Lower lobe of right lung (tissue), 2 donors: ENCODE measurements around the gene RNF166. TPM values are rescaled to one million over a fixed set of nuclear protein-coding genes. Genes with fewer than 3 reads are reported as not detected.

Source experiments
- ATAC-seq, 2 donors: fragments of 200-7000 bp; cut with Tn5 transposase; one replicate each; pipeline ENCODE4 v1.9.1; 2020 to 2022; ENCODE audit warnings: mild to moderate bottlenecking in 2 of 2, moderate library complexity in 2 of 2
- DNase-seq: peaks from one replicate; pipeline ENCODE4 v3.0.0-alpha.2; 2020
- H3K27ac ChIP-seq: fragments of 200-600 bp; one replicate; pipeline ENCODE4 v1.8.0; 2022
- H3K27me3 ChIP-seq: fragments of 200-600 bp; one replicate; pipeline ENCODE4 v1.8.0; 2022; ENCODE audit warnings: low read depth
- H3K36me3 ChIP-seq: fragments of 200-600 bp; one replicate; pipeline ENCODE4 v1.8.0; 2022; ENCODE audit warnings: mild to moderate bottlenecking
- H3K4me1 ChIP-seq: fragments of 200-600 bp; one replicate; pipeline ENCODE4 v1.8.0; 2022
- H3K4me3 ChIP-seq: fragments of 200-600 bp; one replicate; pipeline ENCODE4 v1.8.0; 2022; ENCODE audit warnings: mild to moderate bottlenecking
- H3K9me3 ChIP-seq: fragments of 200-600 bp; one replicate; pipeline ENCODE4 v1.8.0; 2022
- intact Hi-C: fragments of 100-400 bp; cut with DNase I; formaldehyde crosslinking; loops from one replicate; pipeline ENCODE4 v1.11.0; 2022
- total RNA-seq: library from RNA; stranded (reverse); fragmentation: NEBNext Ultra II Directional; extraction: Animal tissue kit (Norgen Biotek cat#: 25700); gene quantifications from one replicate; pipeline ENCODE4 v1.2.1, GENCODE V29; 2021
- TF ChIP-seq, protein P1 (sequence below): fragments of 200-600 bp; IDR thresholded peaks from one replicate; pipeline ENCODE4 v1.8.0; 2022; ENCODE audit warnings: antibody characterized with exemption, mild to moderate bottlenecking
- donor health status: DM: no; HTN: yes; CAD: no; lungs with severe emphysema.

The RNF166 gene
- total RNA-seq, 1 donor from 2014 or later = 61.9 TPM

GRCh38 chr16:88746506-88746905 lies 40.3 kb upstream of the RNF166 start:
- ATAC-seq (no peak), DNase-seq (no peak)
- no peak overlapping the region for H3K27ac ChIP-seq
- TF ChIP-seq, protein P1, sequence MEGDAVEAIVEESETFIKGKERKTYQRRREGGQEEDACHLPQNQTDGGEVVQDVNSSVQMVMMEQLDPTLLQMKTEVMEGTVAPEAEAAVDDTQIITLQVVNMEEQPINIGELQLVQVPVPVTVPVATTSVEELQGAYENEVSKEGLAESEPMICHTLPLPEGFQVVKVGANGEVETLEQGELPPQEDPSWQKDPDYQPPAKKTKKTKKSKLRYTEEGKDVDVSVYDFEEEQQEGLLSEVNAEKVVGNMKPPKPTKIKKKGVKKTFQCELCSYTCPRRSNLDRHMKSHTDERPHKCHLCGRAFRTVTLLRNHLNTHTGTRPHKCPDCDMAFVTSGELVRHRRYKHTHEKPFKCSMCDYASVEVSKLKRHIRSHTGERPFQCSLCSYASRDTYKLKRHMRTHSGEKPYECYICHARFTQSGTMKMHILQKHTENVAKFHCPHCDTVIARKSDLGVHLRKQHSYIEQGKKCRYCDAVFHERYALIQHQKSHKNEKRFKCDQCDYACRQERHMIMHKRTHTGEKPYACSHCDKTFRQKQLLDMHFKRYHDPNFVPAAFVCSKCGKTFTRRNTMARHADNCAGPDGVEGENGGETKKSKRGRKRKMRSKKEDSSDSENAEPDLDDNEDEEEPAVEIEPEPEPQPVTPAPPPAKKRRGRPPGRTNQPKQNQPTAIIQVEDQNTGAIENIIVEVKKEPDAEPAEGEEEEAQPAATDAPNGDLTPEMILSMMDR = no peak
- no peaks in the 10 kb centered on the region for H3K9me3 ChIP-seq
- H3K36me3 ChIP-seq = peaks cover 27% of the 10 kb centered on the region
- H3K4me3 ChIP-seq = no peak overlapping the region
- peaks cover 34% of the 10 kb centered on the region for H3K4me1 ChIP-seq
- intact Hi-C loops = no loop called here
- H3K27me3 ChIP-seq = no peaks in the 10 kb centered on the region

- intact Hi-C loops = no loop called here
- H3K4me3 ChIP-seq = no peak overlapping the region
- no peaks in the 10 kb centered on the region for H3K27me3 ChIP-seq
- H3K4me1 ChIP-seq = peaks cover 34% of the 10 kb centered on the region
- ATAC-seq (no peak), DNase-seq (no peak)
- TF ChIP-seq, protein P1 = no peak
- peaks cover 39% of the 10 kb centered on the region for H3K36me3 ChIP-seq
- no peak overlapping the region for H3K27ac ChIP-seq
- H3K9me3 ChIP-seq = no peaks in the 10 kb centered on the region
Observed at GRCh38 chr16:88744577-88745521, 38.6 kb upstream of the RNF166 start.

- Histone ChIP-seq H3K4me1 (peaks cover 34% of the 10 kb centered on the region), H3K27ac (no peak overlapping the region), H3K27me3 (no peaks in the 10 kb centered on the region), H3K36me3 (peaks cover 47% of the 10 kb centered on the region), H3K9me3 (no peaks in the 10 kb centered on the region), H3K4me3 (no peak overlapping the region)
- TF ChIP-seq, protein P1 = peak; percentile 93
- intact Hi-C loops = no loop called here
- peak; percentile 90 for DNase-seq
- peak; percentile 83 for ATAC-seq
Observed at GRCh38 chr16:88743693-88744576, 37.7 kb upstream of the RNF166 start.

- Histone ChIP-seq H3K36me3 (peaks cover 45% of the 10 kb centered on the region), H3K4me3 (no peak overlapping the region), H3K9me3 (no peaks in the 10 kb centered on the region), H3K27ac (no peak overlapping the region), H3K4me1 (peaks cover 34% of the 10 kb centered on the region), H3K27me3 (no peaks in the 10 kb centered on the region)
- TF ChIP-seq, protein P1 = no peak
- ATAC-seq (no peak), DNase-seq (no peak)
- intact Hi-C loops = no loop called here
Observed at GRCh38 chr16:88742896-88743605, 36.8 kb upstream of the RNF166 start.

GRCh38 chr16:88741368-88741767 lies 35.2 kb upstream of the RNF166 start:
- Histone ChIP-seq H3K9me3 (no peaks in the 10 kb centered on the region), H3K36me3 (peaks cover 56% of the 10 kb centered on the region), H3K4me1 (peaks cover 30% of the 10 kb centered on the region), H3K27me3 (no peaks in the 10 kb centered on the region), H3K4me3 (no peak overlapping the region), H3K27ac (no peak overlapping the region)
- ATAC-seq = no peak
- DNase-seq = no peak
- TF ChIP-seq, protein P1 = no peak
- intact Hi-C loops = no loop called here
